Epidermal melanocyte (primary cell): ENCODE measurements around the gene MESP2.

Experiments
- DNase-seq: peaks from one replicate; pipeline ENCODE4 v3.0.0; 2011; ENCODE audit warnings: low spot score; ENCODE audit not compliant: insufficient read length

The MESP2 gene

DNA sequence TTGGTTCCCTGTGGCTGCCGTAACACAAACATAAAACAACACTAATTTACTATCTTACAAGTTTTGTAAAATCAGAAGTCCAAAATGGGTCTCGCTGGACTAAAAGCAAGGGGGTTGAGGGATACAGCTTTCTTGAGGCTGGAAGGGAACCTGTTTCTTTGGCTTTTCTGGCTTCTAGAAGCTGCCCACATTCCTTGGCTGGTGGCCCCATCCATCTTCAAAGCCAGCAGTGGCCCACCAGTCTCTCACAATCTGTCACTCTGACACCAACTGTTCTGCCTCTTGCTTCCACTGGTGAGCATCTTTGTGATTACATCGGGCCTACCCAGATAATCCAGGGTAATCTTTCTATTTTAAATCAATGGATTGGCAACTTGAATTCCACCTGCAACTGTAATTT is 39.6 kb downstream of the MESP2 start:
- no peak for DNase-seq

DNA sequence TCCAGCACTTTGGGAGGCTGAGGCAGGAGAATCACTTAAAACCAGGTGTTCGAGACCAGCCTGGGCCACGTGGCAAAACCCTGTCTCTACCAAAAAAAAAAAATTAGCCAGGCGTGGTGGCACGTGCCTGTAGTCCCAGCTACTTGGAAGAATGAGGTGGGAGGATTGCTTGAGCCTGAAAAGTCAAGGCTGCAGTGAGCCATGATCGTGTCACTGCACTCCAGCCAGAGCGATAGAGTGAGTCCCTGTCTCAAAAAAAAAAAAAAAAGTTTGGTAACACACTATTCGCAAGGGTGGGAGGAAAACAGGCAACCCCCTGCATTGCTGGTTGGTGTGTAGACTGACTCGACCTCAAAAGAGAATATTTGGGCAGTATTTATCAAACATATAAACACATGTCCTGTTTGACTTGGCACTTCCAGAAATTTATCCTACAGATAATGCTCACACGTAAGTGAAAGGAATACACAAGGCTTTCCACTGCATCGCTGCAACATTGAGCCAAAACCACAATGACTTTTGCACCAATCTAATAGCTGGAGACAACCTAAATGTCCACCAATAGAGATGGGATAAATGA is 41.7 kb downstream of the MESP2 start:
- DNase-seq = no peak

DNA sequence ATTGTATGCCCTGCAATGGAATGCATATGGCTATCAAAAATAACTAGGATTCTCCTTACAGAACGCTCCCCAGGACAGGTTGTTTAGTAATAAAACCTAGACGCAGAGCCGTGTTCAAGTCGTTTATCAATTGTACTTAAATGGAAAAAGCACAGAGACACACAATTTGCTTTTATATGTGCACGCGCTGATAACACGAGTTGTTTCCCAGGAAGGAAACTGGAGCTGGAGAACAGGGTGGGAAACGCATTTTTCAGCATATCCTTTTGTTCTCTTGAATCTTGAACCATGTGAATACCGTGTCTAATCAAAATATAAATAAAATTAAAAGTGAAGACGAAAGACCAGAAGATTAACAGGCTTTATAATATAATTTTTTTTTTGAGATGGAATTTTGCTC is 42.2 kb downstream of the MESP2 start:
- no peak for DNase-seq

DNA sequence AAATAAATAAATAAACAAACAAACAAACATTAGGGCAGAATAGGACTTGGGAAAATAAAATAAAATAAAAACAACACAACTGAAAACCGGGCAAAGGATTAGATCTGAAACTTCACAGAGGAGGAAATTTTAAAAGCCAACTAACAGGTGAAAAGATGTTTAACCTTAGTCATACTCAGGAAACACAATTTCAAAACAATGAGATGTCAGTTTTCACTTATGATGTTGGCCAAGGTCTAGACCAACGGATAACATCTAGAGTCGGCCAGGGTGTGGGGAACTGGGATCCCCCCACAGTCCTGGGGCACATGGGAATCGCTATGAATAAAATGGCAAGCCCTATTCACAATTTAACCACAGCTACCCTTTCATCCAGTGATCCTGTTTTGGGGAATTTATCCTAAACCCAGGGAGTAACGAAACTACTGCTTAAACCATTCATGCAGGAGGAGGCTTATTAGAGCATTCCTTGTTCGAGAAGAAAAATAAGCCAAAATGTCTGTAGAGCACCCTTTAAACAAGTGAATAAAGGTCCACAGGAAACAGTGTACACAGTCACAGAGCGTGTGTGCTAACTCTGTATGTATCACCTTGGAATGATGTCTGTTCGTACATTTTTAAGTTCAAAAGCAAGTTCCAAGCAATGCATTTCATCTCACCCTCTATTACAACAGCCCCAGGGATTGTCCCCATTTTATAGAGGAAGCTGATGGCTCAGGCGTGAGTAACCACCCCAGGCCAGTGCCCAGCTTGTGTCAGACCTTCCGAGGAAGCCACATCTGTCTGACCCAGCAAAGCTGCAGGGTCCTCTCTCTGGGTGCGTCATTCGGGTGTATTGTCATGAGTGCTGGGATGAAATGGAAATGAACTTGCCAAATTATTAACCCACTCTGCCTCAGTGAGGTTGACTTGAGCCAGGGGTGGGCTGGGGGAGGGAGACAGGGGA is 44.8 kb downstream of the MESP2 start:
- no peak for DNase-seq

DNA sequence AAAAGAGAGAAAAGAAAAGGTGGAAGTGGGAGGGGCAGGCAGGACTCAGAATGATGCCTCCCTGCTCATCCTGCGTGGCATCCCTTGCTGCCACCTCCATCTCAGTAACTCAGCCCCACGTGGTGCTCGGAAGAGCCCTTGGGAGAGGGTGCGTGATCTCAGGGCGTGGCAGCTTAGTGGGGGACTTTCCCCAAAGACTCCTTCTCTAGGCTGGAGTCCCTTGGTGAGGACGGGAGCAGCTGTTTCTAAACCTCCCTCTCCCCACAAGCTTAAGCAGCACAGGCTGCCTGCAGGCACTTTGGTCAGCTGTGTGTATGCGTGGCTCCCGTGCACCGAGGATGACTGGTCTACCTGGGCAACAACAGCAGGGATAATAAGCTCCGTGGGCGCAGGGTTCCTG is 45.9 kb downstream of the MESP2 start:
- no peak for DNase-seq

DNA sequence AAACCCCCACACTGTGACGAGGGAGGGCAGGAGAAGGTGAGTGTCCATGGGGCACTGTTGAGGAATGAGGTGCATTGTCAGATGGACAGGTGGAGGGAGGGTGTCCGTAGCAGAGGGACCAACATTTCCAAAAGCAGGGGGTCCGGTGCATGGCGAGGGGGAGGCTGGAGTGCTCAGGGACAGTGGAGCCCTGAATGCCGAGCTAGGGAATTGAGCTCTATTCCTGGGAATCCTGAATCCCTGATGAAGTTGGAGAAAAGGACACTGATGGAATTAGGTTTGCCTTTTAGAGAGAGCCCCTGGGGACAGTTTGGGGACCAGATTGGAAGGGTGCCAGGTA is 46.4 kb downstream of the MESP2 start:
- DNase-seq = no peak

DNA sequence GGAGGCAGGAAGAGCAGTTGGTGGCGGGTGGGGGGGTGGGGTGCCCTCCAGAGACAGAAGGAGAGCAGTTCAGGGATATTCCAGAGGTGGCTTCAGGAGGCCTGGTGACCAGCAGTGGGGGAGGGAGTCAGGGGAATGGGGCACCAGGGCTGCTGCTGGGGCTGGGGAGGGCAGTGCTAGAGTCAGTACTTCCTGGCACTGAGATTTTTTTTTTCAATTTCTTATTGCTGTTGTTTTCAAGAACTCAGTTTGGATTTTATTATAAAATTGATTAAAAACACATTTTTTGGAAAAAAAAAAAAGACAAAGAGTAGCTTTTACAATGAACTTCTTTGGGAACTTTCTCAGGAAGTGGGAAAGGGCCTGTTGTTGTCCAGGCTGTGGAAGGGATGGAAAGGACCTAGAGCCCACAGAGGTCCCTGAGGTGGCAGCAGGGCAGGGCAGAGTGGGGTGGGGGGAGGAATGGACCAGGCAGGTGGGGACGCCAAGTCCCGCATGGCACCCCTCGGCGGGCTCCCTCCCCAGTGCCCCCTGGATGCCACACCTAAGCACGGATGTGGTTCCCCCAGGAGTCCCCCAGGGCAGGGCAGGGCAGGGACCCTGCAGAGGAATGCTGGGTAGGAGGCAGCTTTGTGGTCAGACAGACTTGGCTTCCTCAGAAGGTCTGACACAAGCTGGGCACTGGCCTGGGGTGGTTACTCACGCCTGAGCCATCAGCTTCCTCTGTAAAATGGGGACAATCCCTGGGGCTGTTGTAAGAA is 47.0 kb downstream of the MESP2 start:
- no peak for DNase-seq

DNA sequence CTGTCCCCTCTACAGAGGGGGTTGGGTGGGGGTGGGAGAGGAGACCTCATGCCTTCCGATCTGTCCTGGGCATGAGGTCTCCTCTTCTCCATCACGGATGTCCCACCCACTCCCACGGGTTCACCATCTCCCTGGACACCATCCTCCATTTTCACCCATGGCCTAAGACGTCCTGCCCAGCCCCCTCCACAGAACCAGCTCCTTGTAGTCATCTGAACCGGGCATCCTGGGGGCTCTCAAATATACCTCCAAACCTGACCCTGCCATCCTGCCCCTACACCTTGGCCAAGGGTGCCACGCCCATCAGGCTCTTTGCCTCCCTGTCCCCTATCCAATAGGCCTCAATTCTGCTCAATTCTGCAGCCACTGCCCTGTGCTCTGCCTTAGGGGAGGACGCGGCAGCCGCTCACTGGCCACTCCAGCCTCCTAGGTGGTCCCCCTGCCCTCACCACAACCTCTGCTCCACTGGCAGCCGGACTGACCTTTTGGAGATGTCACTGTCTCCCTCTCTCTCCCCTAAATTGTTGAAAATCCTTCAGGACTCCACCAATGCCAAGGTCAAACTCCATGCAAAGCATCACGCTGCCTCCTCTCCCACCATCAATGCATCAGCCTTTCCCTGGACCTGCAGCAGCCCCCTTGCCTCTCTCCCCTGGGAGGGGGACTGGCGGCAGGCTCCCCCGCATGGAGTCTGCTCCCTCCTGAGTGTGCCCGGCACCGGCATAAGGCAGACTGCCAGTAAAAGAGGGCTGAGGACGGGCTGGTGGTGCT is 47.9 kb downstream of the MESP2 start:
- DNase-seq = no peak

DNA sequence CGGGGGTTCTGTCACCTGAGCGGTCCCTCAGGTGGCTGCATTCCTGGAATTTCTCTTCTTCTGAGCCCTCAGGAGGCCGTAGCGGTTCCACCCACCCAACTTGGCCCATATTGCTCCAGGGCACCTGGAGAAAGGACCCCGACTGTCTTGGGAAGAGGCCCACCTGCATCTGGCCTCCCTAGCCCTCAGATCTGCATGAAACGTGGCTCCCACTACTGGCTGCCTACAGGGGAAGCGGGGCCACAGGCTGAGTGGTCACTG is 48.4 kb downstream of the MESP2 start:
- no peak for DNase-seq

DNA sequence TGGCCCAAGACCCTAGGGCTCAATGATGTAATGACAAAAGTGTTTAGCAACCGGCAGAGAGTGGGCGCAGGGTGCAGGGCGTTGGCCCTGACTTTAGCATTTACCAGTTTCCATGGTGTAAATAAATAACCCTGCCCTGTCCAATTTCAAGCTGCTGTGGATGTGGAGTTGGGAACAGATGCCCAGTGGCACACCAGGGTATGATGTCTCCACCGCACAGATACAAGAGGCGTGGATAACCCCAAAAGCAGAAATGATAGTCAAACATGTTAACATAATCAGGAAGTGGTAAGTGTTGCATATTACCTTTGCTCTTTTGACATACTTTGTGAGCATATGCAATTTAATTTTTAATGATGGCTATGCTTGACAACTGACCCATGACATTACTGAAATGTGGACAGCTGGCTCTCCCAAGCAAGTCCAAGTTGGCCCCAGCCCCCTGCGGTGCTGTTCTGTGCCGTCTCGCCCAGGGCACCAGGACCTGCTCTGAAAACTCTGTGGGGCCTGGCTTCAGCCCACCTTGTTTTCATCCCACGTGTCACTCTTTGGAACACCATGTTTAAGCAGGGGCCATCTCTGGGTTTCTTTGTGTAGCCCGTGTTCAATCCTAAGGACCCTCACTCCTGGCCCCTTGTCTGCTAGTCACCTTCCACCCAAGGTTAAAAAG is 49.3 kb downstream of the MESP2 start:
- no peak for DNase-seq

DNA sequence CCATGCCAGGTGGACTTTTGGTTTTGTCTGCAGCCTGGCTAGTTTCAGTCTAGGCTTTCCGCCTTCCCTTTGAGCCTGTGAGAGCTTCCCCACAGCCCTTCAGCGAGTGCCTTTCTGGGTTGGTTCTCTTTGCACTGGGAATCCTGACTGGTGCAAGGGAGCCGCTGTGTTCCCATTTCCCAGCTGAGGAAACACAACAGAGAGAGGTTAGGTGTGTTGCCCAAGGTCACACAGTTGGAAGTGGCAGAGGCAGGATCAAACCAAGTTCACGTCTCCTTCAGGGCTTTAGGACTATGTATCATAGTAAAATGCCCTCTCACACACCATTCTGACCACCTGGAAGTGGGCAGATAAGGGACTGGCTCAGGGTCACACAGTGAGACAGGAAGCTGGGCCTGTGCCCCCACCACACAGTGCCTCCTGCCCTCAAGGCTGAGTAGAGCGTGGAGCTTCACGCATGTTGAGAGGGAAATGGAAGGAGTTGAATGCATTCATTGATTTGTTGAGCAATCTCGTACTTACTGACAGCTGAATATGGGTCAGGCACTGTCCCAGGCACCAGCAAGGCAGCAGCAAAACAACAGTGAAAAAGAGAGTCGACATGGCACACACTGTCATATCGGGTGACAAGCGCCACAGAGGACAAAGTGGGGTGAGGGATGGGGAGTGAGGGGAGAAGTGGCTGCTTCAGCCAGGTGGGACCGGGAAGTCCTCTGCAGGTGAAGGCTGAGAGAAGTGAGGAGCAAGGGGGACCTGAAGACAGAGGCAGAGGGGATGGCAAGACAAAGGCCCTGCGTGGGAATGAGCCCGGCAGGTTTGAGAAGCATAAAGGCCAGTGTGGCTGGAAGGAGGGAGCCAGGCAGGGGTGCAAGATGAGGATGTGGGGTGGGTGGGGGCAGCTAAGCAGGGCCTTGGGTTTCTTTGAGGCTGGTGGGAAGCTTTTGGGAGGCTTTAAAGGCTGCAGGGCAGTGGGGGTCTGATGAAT is 50.8 kb downstream of the MESP2 start:
- DNase-seq = peak; percentile 15

DNA sequence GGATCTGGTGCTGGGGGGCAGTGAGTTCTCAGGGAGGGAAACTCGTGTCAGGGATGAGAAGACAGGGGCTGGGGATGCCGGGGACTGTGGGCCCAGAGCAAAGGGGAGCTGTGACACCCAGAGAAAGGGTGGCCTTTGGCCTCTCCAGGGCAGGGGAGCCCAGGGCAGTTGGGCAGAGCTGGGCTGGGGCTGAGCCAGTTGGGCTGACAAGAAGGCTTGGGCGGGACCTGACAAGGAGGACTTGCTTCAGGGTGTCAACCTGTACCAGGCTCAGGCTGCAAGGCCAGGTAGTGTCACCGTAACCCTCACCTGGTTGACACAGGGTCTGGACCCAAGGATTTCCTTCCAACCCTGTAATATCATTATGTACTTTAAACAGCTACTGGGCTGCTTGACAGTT is 51.7 kb downstream of the MESP2 start:
- DNase-seq = peak; percentile 1
